Stomach (tissue), 9 donors: ENCODE results near the gene EEFSEC. TPM values are rescaled to one million over a fixed set of nuclear protein-coding genes. Genes with fewer than 3 reads are reported as not detected.
A peak's percentile ranks its signal among the peaks of the same experiment; 100 is the strongest.

ENCODE experiments used
- DNase-seq, 2 donors: peaks; one replicate each; pipeline versions ENCODE4 v3.0.0 to v3.0.0-alpha.2; 2013 to 2019
- H3K27ac ChIP-seq, 5 donors: fragments of 200-600 bp in 4 of 5; sonication (generic) in 4 of 5; one replicate each; pipeline ENCODE4 v1.5.1; 2013 to 2019; ENCODE audit warnings: mild to moderate bottlenecking in 1 of 5, moderate library complexity in 1 of 5
- H3K27me3 ChIP-seq, 3 donors: fragments of 200-600 bp; sonication (generic); one replicate each; pipeline ENCODE4 v1.5.1; 2017 to 2019; ENCODE audit warnings: mixed run types in 1 of 3
- H3K36me3 ChIP-seq, 4 donors: fragments of 200-600 bp; sonication (generic); 1 replicate in 3 of 4; 2 replicates in 1 of 4; pipeline ENCODE4 v1.5.1; 2016 to 2019
- H3K4me1 ChIP-seq, 4 donors: fragments of 200-600 bp; sonication (generic); one replicate each; pipeline ENCODE4 v1.5.1; 2016 to 2019
- H3K4me3 ChIP-seq, 4 donors: fragments of 200-600 bp; sonication (generic) in 3 of 4; one replicate each; pipeline ENCODE4 v1.5.1; 2016 to 2019; ENCODE audit warnings: mild to moderate bottlenecking in 1 of 4
- H3K9me3 ChIP-seq, 4 donors: fragments of 200-600 bp; sonication (generic); one replicate each; pipeline ENCODE4 v1.5.1; 2016 to 2019
- EP300 ChIP-seq: sonication (generic); formaldehyde crosslinking; IDR thresholded peaks from one replicate; pipeline ENCODE4 v1.6.1; 2017; ENCODE audit warnings: antibody characterized with exemption
- POLR2A ChIP-seq, 4 donors: fragments of 450-650 bp; IDR thresholded peaks; one replicate each; pipeline ENCODE4 v1.6.1; 2016; ENCODE audit warnings: antibody characterized with exemption in 4 of 4, control low read depth in 2 of 4, mild to moderate bottlenecking in 1 of 4, moderate library complexity in 1 of 4
- POLR2AphosphoS5 ChIP-seq, 3 donors: sonication (generic); formaldehyde crosslinking; IDR thresholded peaks; one replicate each; pipeline ENCODE4 v1.6.1; 2016; ENCODE audit warnings: antibody characterized with exemption in 3 of 3
- WGBS, 5 donors: extraction: QIAGEN DNeasy Blood & Tissue Kit in 3 of 5; methylation state at CpG; one replicate each; pipeline versions ENCODE4 v1.1.5 to v1.1.7; 2013 to 2018; 5-methylcytosine and 5-hydroxymethylcytosine counted together
- intact Hi-C: fragments of 100-400 bp; cut with DNase I; formaldehyde crosslinking; loops from one replicate; pipeline ENCODE4 v1.15.1; 2023; ENCODE audit warnings: low total_unique reads
- polyA plus RNA-seq, 3 donors: library from polyadenylated mRNA; stranded (reverse); fragments of 200-250 nt; gene quantifications; one replicate each; pipeline ENCODE4 v1.2.3, GENCODE V29; 2013
- total RNA-seq, 5 donors: library from RNA; depleted of rRNA; stranded (reverse); fragments of >200 nt; gene quantifications; one replicate each; pipeline versions ENCODE4 v1.1.0 to v1.2.3, GENCODE V29; 2014 to 2016
- TF ChIP-seq, protein P1 (sequence below), 7 experiments: fragments of 450-650 bp in 4 of 7; fragments of 200-600 bp in 3 of 7; sonication (generic) in 3 of 7; IDR thresholded peaks; one replicate each; pipeline ENCODE4 v1.5.1; 2016 to 2019; ENCODE audit warnings: antibody characterized with exemption in 7 of 7, control low read depth in 2 of 7, mild to moderate bottlenecking in 1 of 7
- donor health status: healthy with polysubstance abuse.
- donor health status: Bipolar disorder and iron deficiency.
- donor health status: healthy.

The EEFSEC gene
- total and polyA plus RNA-seq, 8 donors: 5.0 to 39.1 (median 13.2) TPM

DNA sequence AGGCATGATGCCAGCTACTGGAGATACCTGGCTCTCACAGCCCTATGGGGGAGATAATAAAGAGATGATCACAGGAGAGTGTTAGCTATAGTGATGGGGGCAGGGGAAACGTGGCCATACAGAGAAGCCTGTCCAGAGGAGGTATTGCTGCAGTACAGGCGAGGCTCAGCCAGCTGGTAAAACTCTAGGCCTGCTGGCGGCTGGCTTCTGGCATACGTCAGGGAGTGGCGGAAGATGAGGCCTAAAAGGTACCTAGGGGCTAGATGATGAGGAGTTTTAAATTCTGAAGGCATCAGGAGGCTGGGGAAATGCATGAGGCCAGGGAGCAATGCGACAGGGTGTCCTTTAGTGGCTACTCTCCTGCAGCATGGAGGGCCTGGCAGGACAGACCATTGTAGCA is 110.7 kb downstream of the EEFSEC start:
- intact Hi-C loops: no loop called here
- Histone ChIP-seq H3K9me3 (peaks cover 0 to 19% (median 16%) of the 10 kb centered on the region in 4 donors), H3K27me3 (no peaks in the 10 kb centered on the region), H3K4me1 (no peaks in the 10 kb centered on the region), H3K4me3 (no peak overlapping the region), H3K27ac (no peak overlapping the region), H3K36me3 (peaks cover 8 to 50% (median 38%) of the 10 kb centered on the region in 4 donors)
- peak in 1 of 2 donors; percentile 51 for DNase-seq
- no peak for TF ChIP-seq POLR2A (IDR thresholded peaks at IDR 0.05)
- TF ChIP-seq POLR2AphosphoS5 (IDR thresholded peaks at IDR 0.05): no peak
- TF ChIP-seq, protein P1, sequence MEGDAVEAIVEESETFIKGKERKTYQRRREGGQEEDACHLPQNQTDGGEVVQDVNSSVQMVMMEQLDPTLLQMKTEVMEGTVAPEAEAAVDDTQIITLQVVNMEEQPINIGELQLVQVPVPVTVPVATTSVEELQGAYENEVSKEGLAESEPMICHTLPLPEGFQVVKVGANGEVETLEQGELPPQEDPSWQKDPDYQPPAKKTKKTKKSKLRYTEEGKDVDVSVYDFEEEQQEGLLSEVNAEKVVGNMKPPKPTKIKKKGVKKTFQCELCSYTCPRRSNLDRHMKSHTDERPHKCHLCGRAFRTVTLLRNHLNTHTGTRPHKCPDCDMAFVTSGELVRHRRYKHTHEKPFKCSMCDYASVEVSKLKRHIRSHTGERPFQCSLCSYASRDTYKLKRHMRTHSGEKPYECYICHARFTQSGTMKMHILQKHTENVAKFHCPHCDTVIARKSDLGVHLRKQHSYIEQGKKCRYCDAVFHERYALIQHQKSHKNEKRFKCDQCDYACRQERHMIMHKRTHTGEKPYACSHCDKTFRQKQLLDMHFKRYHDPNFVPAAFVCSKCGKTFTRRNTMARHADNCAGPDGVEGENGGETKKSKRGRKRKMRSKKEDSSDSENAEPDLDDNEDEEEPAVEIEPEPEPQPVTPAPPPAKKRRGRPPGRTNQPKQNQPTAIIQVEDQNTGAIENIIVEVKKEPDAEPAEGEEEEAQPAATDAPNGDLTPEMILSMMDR (IDR thresholded peaks at IDR 0.05): no peak
- TF ChIP-seq EP300: no peak
- 87 to 94% (median 93%) methylated on average over 6 of the region's 6 CpGs for WGBS, 5 donors

DNA sequence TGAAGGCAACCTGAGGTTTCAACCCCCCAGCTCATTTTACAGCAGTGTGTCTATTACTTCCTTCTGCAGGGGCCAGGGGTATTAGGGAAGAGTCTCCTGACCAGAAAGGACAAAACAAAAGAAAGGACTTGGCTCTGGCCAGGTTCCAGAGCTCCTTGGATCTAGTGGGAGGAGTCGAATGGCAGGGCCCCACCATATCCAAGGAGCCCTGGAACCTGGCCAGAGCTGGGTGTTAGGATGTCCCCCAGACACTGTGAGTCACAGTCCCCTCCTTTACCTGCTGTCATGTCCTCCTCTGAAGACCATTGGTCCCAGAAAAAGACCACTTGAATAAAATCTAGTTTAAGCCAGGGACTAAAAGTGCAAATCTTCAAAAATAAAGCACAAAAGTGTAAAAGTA is 113.2 kb downstream of the EEFSEC start:
- TF ChIP-seq, protein P1 (IDR thresholded peaks at IDR 0.05): no peak
- no peak for TF ChIP-seq POLR2AphosphoS5 (IDR thresholded peaks at IDR 0.05)
- Histone ChIP-seq H3K4me1 (peaks cover 0 to 3% (median 0%) of the 10 kb centered on the region in 4 donors), H3K36me3 (peaks cover 8 to 61% (median 44%) of the 10 kb centered on the region in 4 donors), H3K9me3 (no peaks in the 10 kb centered on the region), H3K27me3 (no peaks in the 10 kb centered on the region), H3K27ac (no peak overlapping the region), H3K4me3 (no peak overlapping the region)
- WGBS, 5 donors: 10 to 39% (median 36%) methylated on average over 1 of the region's 1 CpG
- intact Hi-C loops: no loop called here
- no peak for DNase-seq

DNA sequence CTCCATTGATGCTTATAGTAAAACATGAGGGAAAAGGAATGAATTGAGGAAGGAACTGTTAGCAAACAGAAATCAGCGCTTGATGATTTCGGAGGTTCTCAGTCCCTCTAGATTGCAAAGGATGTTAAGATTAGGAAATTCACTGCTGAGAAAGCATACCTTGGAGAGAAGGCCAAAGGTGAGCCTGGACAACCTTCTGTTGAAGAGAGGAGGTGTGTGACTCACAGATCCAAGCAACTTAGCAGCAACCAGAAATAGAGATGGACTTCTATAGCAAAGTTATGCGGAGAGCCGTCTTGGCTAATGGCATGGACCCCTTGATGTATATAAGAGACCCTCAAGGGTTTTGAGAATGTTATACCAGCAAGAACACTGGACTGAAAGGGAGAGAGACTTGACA is 114.3 kb downstream of the EEFSEC start:
- Histone ChIP-seq H3K4me3 (no peak overlapping the region), H3K27me3 (no peaks in the 10 kb centered on the region), H3K4me1 (peaks cover 0 to 3% (median 0%) of the 10 kb centered on the region in 4 donors), H3K27ac (no peak overlapping the region), H3K9me3 (no peaks in the 10 kb centered on the region), H3K36me3 (peaks cover 5 to 68% (median 53%) of the 10 kb centered on the region in 4 donors)
- TF ChIP-seq EP300 (no peak), POLR2A (IDR thresholded peaks at IDR 0.05) (no peak), POLR2AphosphoS5 (IDR thresholded peaks at IDR 0.05) (no peak)
- TF ChIP-seq, protein P1 (IDR thresholded peaks at IDR 0.05): no peak
- no peak for DNase-seq
- intact Hi-C loops: no loop called here
- 69 to 92% (median 85%) methylated on average over 3 to 4 of the region's 4 CpGs for WGBS, 5 donors

DNA sequence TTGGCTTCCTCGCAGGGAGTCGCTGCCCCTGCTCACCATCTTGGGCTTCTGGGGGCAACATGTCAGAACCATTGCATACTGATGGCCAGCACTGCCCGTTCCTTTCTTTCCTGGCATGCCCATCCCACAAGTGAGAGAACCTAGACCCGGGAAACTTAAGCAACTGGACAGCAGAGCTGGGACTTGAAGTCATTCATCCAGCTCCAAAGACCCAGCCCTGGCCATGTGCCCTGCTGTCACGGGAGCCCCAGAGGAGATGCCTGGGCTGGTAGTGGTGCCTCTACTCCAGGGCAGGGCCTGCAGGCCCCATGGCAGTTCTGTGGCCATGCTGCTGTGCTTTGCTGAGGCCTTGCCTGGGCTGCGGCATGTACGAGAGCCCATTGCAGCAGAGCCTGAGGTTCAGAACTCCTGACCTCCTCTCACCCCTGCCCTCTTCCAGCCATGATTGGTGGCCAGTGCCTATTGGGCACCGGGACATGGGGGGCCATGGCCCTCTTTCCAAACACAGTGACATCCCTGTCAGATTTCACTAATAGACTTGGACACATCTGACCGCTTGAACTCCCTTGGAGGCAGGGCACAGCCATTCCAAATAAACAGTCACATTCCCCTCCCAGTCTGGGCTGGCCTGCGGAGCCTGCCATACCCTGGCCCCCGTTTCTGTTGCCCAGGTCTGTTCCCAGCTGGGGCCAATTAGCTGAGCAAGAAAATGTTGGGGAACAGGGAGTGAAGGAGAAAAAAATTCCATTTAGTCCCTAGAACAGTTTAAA is 115.9 kb downstream of the EEFSEC start:
- Histone ChIP-seq H3K36me3 (peaks cover 5 to 59% (median 44%) of the 10 kb centered on the region in 4 donors), H3K27ac (no peak overlapping the region), H3K27me3 (no peaks in the 10 kb centered on the region), H3K4me3 (no peak overlapping the region), H3K9me3 (no peaks in the 10 kb centered on the region), H3K4me1 (peaks cover 0 to 3% (median 0%) of the 10 kb centered on the region in 4 donors)
- WGBS, 5 donors: 87 to 92% (median 88%) methylated on average over 8 to 11 of the region's 11 CpGs
- TF ChIP-seq, protein P1 (IDR thresholded peaks at IDR 0.05): no peak
- no peak for TF ChIP-seq POLR2AphosphoS5 (IDR thresholded peaks at IDR 0.05)
- TF ChIP-seq POLR2A (IDR thresholded peaks at IDR 0.05): no peak
- no peak for TF ChIP-seq EP300
- no peak for DNase-seq
- intact Hi-C loops: no loop called here
